HEK293 (cell line): ENCODE data around the gene CLIC5.
A peak's percentile ranks its signal among the peaks of the same experiment; 100 is the strongest.

ENCODE experiments used
- CTCF ChIA-PET: fragments of 350-600 bp; formaldehyde crosslinking; extraction: SDS; loops from one replicate; lab custom pipeline; 2021; ENCODE audit warnings: antibody characterized with exemption; lab: Yijun Ruan, JAX
- POLR2A ChIA-PET: fragments of 300-600 bp; formaldehyde crosslinking; extraction: SDS; loops from one replicate; lab custom pipeline; 2020; ENCODE audit warnings: antibody characterized with exemption, inconsistent platforms; lab: Yijun Ruan, JAX
- H3K27ac ChIP-seq: fragments of 200-500 bp; sonication (Bioruptor generic); 2 replicates; pipeline ENCODE4 v1.5.1; 2014; ENCODE audit warnings: low read depth, low read length, control low read depth, inconsistent platforms; ENCODE audit errors: extremely low read depth
- H3K36me3 ChIP-seq, 2 experiments: fragments of 200-500 bp in 1 of 2; sonication (Bioruptor generic) in 1 of 2; 1 replicate in 1 of 2; 2 replicates in 1 of 2; pipeline ENCODE4 v1.5.1; 2014 to 2017; ENCODE audit warnings: inconsistent platforms in 2 of 2, low read length in 2 of 2; ENCODE audit not compliant: control insufficient read depth in 2 of 2, insufficient read depth in 1 of 2
- H3K4me1 ChIP-seq: fragments of 200-500 bp; sonication (Bioruptor generic); 2 replicates; pipeline ENCODE4 v1.5.1; 2014; ENCODE audit warnings: mild to moderate bottlenecking, low read length, inconsistent platforms; ENCODE audit not compliant: control insufficient read depth, insufficient read depth
- H3K4me3 ChIP-seq: 2 replicates; pipeline ENCODE4 v1.5.1; 2011; ENCODE audit warnings: low read depth, mild to moderate bottlenecking, control low read depth, low read length, moderate library complexity
- H3K9me3 ChIP-seq: fragments of 200-500 bp; sonication (Bioruptor generic); 2 replicates; pipeline ENCODE4 v1.5.1; 2014; ENCODE audit warnings: low read depth, low read length, inconsistent platforms; ENCODE audit not compliant: control insufficient read depth, insufficient read depth
- EGR2 ChIP-seq: fragments of 450-650 bp; formaldehyde crosslinking; IDR thresholded peaks from 2 replicates; pipeline ENCODE4 v1.5.1; 2016; ENCODE audit warnings: low read depth, missing biosample characterization, missing genetic modification characterization
- KLF1 ChIP-seq: fragments of 450-650 bp; formaldehyde crosslinking; IDR thresholded peaks from 2 replicates; pipeline ENCODE4 v1.5.1; 2016; ENCODE audit warnings: missing biosample characterization, missing genetic modification characterization
- MZF1 ChIP-seq: fragments of 450-650 bp; formaldehyde crosslinking; IDR thresholded peaks from 2 replicates; pipeline ENCODE4 v1.5.1; 2017; ENCODE audit warnings: missing biosample characterization, missing genetic modification characterization, borderline replicate concordance
- TCF7L2 ChIP-seq: IDR thresholded peaks from 2 replicates; pipeline ENCODE4 v1.6.1; 2011; ENCODE audit warnings: low read depth, mild to moderate bottlenecking, inconsistent platforms, low read length, moderate library complexity, borderline replicate concordance
- YY2 ChIP-seq: fragments of 450-650 bp; formaldehyde crosslinking; IDR thresholded peaks from 2 replicates; pipeline ENCODE4 v1.5.1; 2016; ENCODE audit warnings: missing biosample characterization, missing genetic modification characterization
- ZBTB21 ChIP-seq: fragments of 450-650 bp; formaldehyde crosslinking; IDR thresholded peaks from 2 replicates; pipeline ENCODE4 v1.5.1; 2017; ENCODE audit warnings: missing biosample characterization, missing genetic modification characterization
- ZBTB48 ChIP-seq: fragments of 450-650 bp; formaldehyde crosslinking; IDR thresholded peaks from 2 replicates; pipeline ENCODE4 v1.5.1; 2016; ENCODE audit warnings: missing biosample characterization, missing genetic modification characterization
- ZFP37 ChIP-seq: fragments of 450-650 bp; formaldehyde crosslinking; IDR thresholded peaks from 2 replicates; pipeline ENCODE4 v1.5.1; 2016; ENCODE audit warnings: missing biosample characterization, missing genetic modification characterization
- ZFP69B ChIP-seq: fragments of 450-650 bp; formaldehyde crosslinking; IDR thresholded peaks from 2 replicates; pipeline ENCODE4 v1.5.1; 2016; ENCODE audit warnings: missing biosample characterization, missing genetic modification characterization
- ZNF211 ChIP-seq: fragments of 450-650 bp; formaldehyde crosslinking; IDR thresholded peaks from 2 replicates; pipeline ENCODE4 v1.5.1; 2016; ENCODE audit warnings: low read depth, missing biosample characterization, missing genetic modification characterization
- ZNF341 ChIP-seq: fragments of 450-650 bp; formaldehyde crosslinking; IDR thresholded peaks from 2 replicates; pipeline ENCODE4; 2016; ENCODE audit warnings: low read depth, missing biosample characterization, missing genetic modification characterization
- ZNF416 ChIP-seq: fragments of 450-650 bp; formaldehyde crosslinking; IDR thresholded peaks from 2 replicates; pipeline ENCODE4 v1.5.1; 2016; ENCODE audit warnings: missing biosample characterization, missing genetic modification characterization
- ZNF596 ChIP-seq: fragments of 450-650 bp; IDR thresholded peaks from 2 replicates; pipeline ENCODE4 v1.5.0; 2018; ENCODE audit warnings: missing biosample characterization, mild to moderate bottlenecking, missing genetic modification characterization, moderate library complexity
- ZNF707 ChIP-seq: fragments of 450-650 bp; formaldehyde crosslinking; IDR thresholded peaks from 2 replicates; pipeline ENCODE4 v1.5.1; 2016; ENCODE audit warnings: missing biosample characterization, missing genetic modification characterization
- ZNF776 ChIP-seq: fragments of 450-650 bp; formaldehyde crosslinking; IDR thresholded peaks from 2 replicates; pipeline ENCODE4 v1.5.0; 2017; ENCODE audit warnings: missing biosample characterization, missing genetic modification characterization, borderline replicate concordance
- TF ChIP-seq, protein P1 (sequence below): fragments of 450-650 bp; formaldehyde crosslinking; IDR thresholded peaks from 2 replicates; pipeline ENCODE4 v1.5.1; 2016; ENCODE audit warnings: missing biosample characterization, missing genetic modification characterization, borderline replicate concordance
- TF ChIP-seq, protein P2 (sequence below): fragments of 450-650 bp; formaldehyde crosslinking; IDR thresholded peaks from 2 replicates; pipeline ENCODE4; 2016; ENCODE audit warnings: missing biosample characterization, missing genetic modification characterization
- TF ChIP-seq, protein P3 (sequence below): sonication (generic); formaldehyde crosslinking; IDR thresholded peaks from 2 replicates; pipeline ENCODE4 v1.8.1; 2022; ENCODE audit warnings: mild to moderate bottlenecking, moderate library complexity, missing genetic modification reagents
- TF ChIP-seq, protein P4 (sequence below): fragments of 450-650 bp; formaldehyde crosslinking; IDR thresholded peaks from 2 replicates; pipeline ENCODE4 v1.5.1; 2016; ENCODE audit warnings: missing biosample characterization, missing genetic modification characterization
- TF ChIP-seq, protein P5 (sequence below): fragments of 450-650 bp; formaldehyde crosslinking; IDR thresholded peaks from 2 replicates; pipeline ENCODE4 v1.5.1; 2016; ENCODE audit warnings: missing biosample characterization, missing genetic modification characterization, borderline replicate concordance

The CLIC5 gene

DNA sequence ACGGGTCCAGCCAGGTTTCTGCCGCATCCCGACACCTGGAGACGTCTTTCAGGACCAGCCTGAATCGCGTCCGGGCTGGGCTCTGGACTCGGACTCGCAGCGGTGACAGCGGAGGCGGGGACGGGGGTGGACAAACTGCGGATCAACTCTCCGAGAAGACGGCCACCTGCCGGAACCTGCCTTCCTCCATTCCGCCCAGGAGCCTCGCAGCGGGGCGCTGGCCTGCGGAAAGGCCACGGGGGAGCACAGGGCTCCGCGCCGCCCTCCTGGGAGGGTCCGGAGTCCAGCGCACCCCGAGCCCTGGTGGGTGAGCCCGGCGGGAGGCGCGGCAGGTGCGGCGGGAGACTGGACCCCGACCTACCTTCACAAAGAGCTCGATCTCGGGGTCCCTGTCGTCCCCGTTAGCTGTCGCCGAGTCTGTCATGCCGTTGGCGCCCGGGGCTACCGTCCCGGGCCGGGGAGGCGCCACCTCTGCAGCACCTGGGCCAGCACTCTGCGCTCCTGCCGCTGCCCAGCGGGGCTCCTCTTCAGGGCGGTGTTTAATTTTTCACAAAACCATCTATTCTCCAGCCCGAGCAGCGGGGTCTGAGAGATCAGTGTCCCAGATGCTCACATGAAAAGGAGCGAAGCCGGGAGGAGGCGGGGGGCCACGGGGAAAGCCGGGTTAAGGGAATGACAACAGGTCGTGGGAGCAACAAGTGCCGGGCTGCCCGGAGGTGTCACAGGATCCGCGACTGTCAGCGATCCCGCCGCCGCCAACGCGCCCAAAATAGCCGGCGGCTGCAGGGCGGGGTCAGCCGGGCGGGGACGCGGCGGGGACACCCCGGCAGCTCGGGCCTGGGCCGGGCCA lies at the start of gene CLIC5:
TSS of gene CLIC5 (minus strand) at position 742 of the 850 bp plus-strand sequence. CDS start at position 424, 318 bp downstream.
- no peaks in the 10 kb centered on the region for H3K36me3 ChIP-seq
- peak within 1 kb of the TSS; percentile 62; the same call in 1 of the 2 replicates for H3K27ac ChIP-seq
- CTCF ChIA-PET = interaction anchor here (0.7 to 1.1 kb wide), 2 partner anchors 9 to 94 kb away, joined by 3 read pairs; no protein-coding TSS in a partner anchor
- no peaks in the 10 kb centered on the region; the same call in 1 of the 2 replicates for H3K9me3 ChIP-seq
- H3K4me1 ChIP-seq = peaks cover 6% of the 10 kb centered on the region; the same call in 1 of the 2 replicates
- H3K4me3 ChIP-seq = peak within 1 kb of the TSS; percentile 76
- POLR2A ChIA-PET = interaction anchor here (0.6 kb wide), 2 partner anchors 73 to 115 kb away, joined by 3 to 6 read pairs; no protein-coding TSS in a partner anchor
- TF ChIP-seq, protein P1, sequence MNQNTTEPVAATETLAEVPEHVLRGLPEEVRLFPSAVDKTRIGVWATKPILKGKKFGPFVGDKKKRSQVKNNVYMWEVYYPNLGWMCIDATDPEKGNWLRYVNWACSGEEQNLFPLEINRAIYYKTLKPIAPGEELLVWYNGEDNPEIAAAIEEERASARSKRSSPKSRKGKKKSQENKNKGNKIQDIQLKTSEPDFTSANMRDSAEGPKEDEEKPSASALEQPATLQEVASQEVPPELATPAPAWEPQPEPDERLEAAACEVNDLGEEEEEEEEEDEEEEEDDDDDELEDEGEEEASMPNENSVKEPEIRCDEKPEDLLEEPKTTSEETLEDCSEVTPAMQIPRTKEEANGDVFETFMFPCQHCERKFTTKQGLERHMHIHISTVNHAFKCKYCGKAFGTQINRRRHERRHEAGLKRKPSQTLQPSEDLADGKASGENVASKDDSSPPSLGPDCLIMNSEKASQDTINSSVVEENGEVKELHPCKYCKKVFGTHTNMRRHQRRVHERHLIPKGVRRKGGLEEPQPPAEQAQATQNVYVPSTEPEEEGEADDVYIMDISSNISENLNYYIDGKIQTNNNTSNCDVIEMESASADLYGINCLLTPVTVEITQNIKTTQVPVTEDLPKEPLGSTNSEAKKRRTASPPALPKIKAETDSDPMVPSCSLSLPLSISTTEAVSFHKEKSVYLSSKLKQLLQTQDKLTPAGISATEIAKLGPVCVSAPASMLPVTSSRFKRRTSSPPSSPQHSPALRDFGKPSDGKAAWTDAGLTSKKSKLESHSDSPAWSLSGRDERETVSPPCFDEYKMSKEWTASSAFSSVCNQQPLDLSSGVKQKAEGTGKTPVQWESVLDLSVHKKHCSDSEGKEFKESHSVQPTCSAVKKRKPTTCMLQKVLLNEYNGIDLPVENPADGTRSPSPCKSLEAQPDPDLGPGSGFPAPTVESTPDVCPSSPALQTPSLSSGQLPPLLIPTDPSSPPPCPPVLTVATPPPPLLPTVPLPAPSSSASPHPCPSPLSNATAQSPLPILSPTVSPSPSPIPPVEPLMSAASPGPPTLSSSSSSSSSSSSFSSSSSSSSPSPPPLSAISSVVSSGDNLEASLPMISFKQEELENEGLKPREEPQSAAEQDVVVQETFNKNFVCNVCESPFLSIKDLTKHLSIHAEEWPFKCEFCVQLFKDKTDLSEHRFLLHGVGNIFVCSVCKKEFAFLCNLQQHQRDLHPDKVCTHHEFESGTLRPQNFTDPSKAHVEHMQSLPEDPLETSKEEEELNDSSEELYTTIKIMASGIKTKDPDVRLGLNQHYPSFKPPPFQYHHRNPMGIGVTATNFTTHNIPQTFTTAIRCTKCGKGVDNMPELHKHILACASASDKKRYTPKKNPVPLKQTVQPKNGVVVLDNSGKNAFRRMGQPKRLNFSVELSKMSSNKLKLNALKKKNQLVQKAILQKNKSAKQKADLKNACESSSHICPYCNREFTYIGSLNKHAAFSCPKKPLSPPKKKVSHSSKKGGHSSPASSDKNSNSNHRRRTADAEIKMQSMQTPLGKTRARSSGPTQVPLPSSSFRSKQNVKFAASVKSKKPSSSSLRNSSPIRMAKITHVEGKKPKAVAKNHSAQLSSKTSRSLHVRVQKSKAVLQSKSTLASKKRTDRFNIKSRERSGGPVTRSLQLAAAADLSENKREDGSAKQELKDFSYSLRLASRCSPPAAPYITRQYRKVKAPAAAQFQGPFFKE (tag by site-specific recombination) = no peak
- TF ChIP-seq ZBTB48 (tag by site-specific recombination) = peak; percentile 51
- no peak for TF ChIP-seq ZNF211
- TF ChIP-seq MZF1 (tag by site-specific recombination) = no peak
- TF ChIP-seq, protein P2, sequence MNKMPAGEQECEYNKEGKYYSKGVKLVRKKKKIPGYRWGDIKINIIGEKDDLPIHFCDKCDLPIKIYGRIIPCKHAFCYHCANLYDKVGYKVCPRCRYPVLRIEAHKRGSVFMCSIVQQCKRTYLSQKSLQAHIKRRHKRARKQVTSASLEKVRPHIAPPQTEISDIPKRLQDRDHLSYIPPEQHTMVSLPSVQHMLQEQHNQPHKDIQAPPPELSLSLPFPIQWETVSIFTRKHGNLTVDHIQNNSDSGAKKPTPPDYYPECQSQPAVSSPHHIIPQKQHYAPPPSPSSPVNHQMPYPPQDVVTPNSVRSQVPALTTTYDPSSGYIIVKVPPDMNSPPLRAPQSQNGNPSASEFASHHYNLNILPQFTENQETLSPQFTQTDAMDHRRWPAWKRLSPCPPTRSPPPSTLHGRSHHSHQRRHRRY = no peak
- TF ChIP-seq EGR2 (tag by site-specific recombination) = peak; percentile 73
- TF ChIP-seq ZBTB21 (tag by site-specific recombination) = no peak
- TF ChIP-seq, protein P3, sequence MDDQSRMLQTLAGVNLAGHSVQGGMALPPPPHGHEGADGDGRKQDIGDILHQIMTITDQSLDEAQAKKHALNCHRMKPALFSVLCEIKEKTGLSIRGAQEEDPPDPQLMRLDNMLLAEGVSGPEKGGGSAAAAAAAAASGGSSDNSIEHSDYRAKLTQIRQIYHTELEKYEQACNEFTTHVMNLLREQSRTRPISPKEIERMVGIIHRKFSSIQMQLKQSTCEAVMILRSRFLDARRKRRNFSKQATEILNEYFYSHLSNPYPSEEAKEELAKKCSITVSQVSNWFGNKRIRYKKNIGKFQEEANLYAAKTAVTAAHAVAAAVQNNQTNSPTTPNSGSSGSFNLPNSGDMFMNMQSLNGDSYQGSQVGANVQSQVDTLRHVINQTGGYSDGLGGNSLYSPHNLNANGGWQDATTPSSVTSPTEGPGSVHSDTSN (CRISPR knock-in tag) = 0 out of 2 replicates have a peak, but pooled peaks have one; percentile 62
- TF ChIP-seq ZFP69B (tag by site-specific recombination) = no peak
- no peak for TF ChIP-seq ZNF776 (tag by site-specific recombination)
- TF ChIP-seq TCF7L2 = no peak
- TF ChIP-seq ZFP37 (tag by site-specific recombination) = no peak
- TF ChIP-seq ZNF341 (tag by site-specific recombination) = 0 out of 2 replicates have a peak, but pooled peaks have one; percentile 46
- TF ChIP-seq, protein P4, sequence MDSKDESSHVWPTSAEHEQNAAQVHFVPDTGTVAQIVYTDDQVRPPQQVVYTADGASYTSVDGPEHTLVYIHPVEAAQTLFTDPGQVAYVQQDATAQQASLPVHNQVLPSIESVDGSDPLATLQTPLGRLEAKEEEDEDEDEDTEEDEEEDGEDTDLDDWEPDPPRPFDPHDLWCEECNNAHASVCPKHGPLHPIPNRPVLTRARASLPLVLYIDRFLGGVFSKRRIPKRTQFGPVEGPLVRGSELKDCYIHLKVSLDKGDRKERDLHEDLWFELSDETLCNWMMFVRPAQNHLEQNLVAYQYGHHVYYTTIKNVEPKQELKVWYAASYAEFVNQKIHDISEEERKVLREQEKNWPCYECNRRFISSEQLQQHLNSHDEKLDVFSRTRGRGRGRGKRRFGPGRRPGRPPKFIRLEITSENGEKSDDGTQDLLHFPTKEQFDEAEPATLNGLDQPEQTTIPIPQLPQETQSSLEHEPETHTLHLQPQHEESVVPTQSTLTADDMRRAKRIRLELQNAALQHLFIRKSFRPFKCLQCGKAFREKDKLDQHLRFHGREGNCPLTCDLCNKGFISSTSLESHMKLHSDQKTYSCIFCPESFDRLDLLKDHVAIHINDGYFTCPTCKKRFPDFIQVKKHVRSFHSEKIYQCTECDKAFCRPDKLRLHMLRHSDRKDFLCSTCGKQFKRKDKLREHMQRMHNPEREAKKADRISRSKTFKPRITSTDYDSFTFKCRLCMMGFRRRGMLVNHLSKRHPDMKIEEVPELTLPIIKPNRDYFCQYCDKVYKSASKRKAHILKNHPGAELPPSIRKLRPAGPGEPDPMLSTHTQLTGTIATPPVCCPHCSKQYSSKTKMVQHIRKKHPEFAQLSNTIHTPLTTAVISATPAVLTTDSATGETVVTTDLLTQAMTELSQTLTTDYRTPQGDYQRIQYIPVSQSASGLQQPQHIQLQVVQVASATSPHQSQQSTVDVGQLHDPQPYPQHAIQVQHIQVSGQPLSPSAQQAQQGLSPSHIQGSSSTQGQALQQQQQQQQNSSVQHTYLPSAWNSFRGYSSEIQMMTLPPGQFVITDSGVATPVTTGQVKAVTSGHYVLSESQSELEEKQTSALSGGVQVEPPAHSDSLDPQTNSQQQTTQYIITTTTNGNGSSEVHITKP (tag by site-specific recombination) = peak; percentile 95
- TF ChIP-seq KLF1 (tag by site-specific recombination) = no peak
- TF ChIP-seq YY2 (tag by site-specific recombination) = 0 out of 2 replicates have a peak, but pooled peaks have one; percentile 22
- no peak for TF ChIP-seq ZNF596 (tag by site-specific recombination)
- no peak for TF ChIP-seq ZNF707 (tag by site-specific recombination)
- TF ChIP-seq, protein P5, sequence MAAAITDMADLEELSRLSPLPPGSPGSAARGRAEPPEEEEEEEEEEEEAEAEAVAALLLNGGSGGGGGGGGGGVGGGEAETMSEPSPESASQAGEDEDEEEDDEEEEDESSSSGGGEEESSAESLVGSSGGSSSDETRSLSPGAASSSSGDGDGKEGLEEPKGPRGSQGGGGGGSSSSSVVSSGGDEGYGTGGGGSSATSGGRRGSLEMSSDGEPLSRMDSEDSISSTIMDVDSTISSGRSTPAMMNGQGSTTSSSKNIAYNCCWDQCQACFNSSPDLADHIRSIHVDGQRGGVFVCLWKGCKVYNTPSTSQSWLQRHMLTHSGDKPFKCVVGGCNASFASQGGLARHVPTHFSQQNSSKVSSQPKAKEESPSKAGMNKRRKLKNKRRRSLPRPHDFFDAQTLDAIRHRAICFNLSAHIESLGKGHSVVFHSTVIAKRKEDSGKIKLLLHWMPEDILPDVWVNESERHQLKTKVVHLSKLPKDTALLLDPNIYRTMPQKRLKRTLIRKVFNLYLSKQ (tag by site-specific recombination) = no peak
- TF ChIP-seq ZNF416 (tag by site-specific recombination) = no peak
